ENCODE measurements around the gene C2CD3. TPM values are rescaled to one million over a fixed set of nuclear protein-coding genes. Genes with fewer than 3 reads are reported as not detected.
A peak's percentile ranks its signal among the peaks of the same experiment; 100 is the strongest.

C2CD3 gene
- total and polyA plus RNA-seq, 9 of the 15 experiments (the other 6 are each of a cell fraction or from before 2014, with no cell fraction given), result 4.4 to 20.2 (median 15.4) TPM

GRCh38 chr11:74015919-74016684, 154.7 kb downstream of the C2CD3 start (continued):
- no peak for TF ChIP-seq ARID4B (CRISPR knock-in tag; IDR thresholded peaks at IDR 0.05)
- no peak for TF ChIP-seq NR2C2 (CRISPR knock-in tag; IDR thresholded peaks at IDR 0.05)
- TF ChIP-seq NR2C2 (tag; IDR thresholded peaks at IDR 0.05), result no peak
- TF ChIP-seq E4F1 (CRISPR knock-in tag; IDR thresholded peaks at IDR 0.05; ENCODE audit: borderline replicate concordance), result no peak
- TF ChIP-seq ZBTB12 (CRISPR knock-in tag; IDR thresholded peaks at IDR 0.05), result no peak
- TF ChIP-seq CTCF (IDR thresholded peaks at IDR 0.05 in 2 of 3, conservative IDR thresholded peaks at IDR 0.05 in 1 of 3; ENCODE audit: insufficient read depth in 2 of 3, low read depth in 1 of 3, low read length in 3 of 3), result no peak
- TF ChIP-seq ZNF76 (CRISPR knock-in tag; IDR thresholded peaks at IDR 0.05; ENCODE audit: borderline replicate concordance), result no peak
- TF ChIP-seq PHB2 (IDR thresholded peaks at IDR 0.05; ENCODE audit: low read depth), result peak; percentile 77
- no peak for TF ChIP-seq ZC3H11A (IDR thresholded peaks at IDR 0.05; ENCODE audit: low read depth, low read length)
- peak; percentile 100 for TF ChIP-seq HDAC2 (IDR thresholded peaks at IDR 0.05)
- TF ChIP-seq ZBTB9 (CRISPR knock-in tag; IDR thresholded peaks at IDR 0.05), result 0 out of 2 replicates have a peak, but pooled peaks have one; percentile 11
- TF ChIP-seq KLF16 (IDR thresholded peaks at IDR 0.05), result peak; percentile 89
- no peak for TF ChIP-seq MYBL2 (IDR thresholded peaks at IDR 0.05; ENCODE audit: low read depth)
- no peak for TF ChIP-seq MYBL2 (CRISPR knock-in tag; IDR thresholded peaks at IDR 0.05; ENCODE audit: borderline replicate concordance)
- no peak for TF ChIP-seq CEBPB (tag; IDR thresholded peaks at IDR 0.05)
